A673 (cell line): ENCODE measurements around the gene PADI4. TPM values are rescaled to one million over a fixed set of nuclear protein-coding genes. Genes with fewer than 3 reads are reported as not detected.

ENCODE experiments used
- BruUV-seq: library from RNA; stranded (reverse); fragments of 400-500 nt; replicated peaks from 2 replicates; lab custom pipeline; 2021; lab: Mats Ljungman, UMichigan
- CTCF ChIA-PET: fragments of 300-600 bp; sonication (Branson Sonifier 250); formaldehyde crosslinking; loops from one replicate; lab custom pipeline; 2022; ENCODE audit warnings: antibody characterized with exemption; lab: Charles Lee
- POLR2A ChIA-PET: fragments of 300-600 bp; sonication (Branson Sonifier 250); formaldehyde crosslinking; loops from one replicate; lab custom pipeline; 2022; ENCODE audit warnings: antibody characterized with exemption; ENCODE audit not compliant: low non-redundant PET; lab: Charles Lee
- DNase-seq: peaks from one replicate; pipeline ENCODE4 v3.0.0-alpha.2; 2015; ENCODE audit warnings: low spot score
- H3K27ac ChIP-seq: fragments of 200-600 bp; sonication (generic); 2 replicates; pipeline ENCODE4 v1.5.1; 2016; ENCODE audit warnings: mixed run types, low read depth, mild to moderate bottlenecking, mixed read lengths, antibody characterized with exemption, low read length; ENCODE audit not compliant: poor library complexity, severe bottlenecking
- H3K27me3 ChIP-seq: fragments of 200-600 bp; sonication (generic); replicated peaks from 2 replicates; pipeline ENCODE4 v1.6.1; 2017; ENCODE audit warnings: mixed run types, low read depth, mild to moderate bottlenecking, mixed read lengths, antibody characterized with exemption, low read length; ENCODE audit not compliant: insufficient read depth, poor library complexity
- H3K36me3 ChIP-seq: fragments of 200-600 bp; sonication (generic); 2 replicates; pipeline ENCODE4 v1.6.1; 2016; ENCODE audit warnings: mixed run types, mild to moderate bottlenecking, mixed read lengths, antibody characterized with exemption, low read length; ENCODE audit not compliant: insufficient read depth, poor library complexity, severe bottlenecking
- H3K4me1 ChIP-seq: fragments of 200-600 bp; sonication (generic); 2 replicates; pipeline ENCODE4 v1.6.1; 2017; ENCODE audit warnings: mixed run types, mild to moderate bottlenecking, mixed read lengths, antibody characterized with exemption, low read length; ENCODE audit not compliant: insufficient read depth, poor library complexity, severe bottlenecking
- H3K4me3 ChIP-seq: fragments of 200-600 bp; sonication (generic); 2 replicates; pipeline ENCODE4 v1.5.1; 2016; ENCODE audit warnings: low read depth, mixed run types, mild to moderate bottlenecking, mixed read lengths, low read length; ENCODE audit not compliant: poor library complexity, severe bottlenecking
- H3K9me3 ChIP-seq: fragments of 200-600 bp; sonication (generic); 2 replicates; pipeline ENCODE4 v1.6.1; 2016; ENCODE audit warnings: mixed run types, low read depth, mild to moderate bottlenecking, mixed read lengths, antibody characterized with exemption, low read length; ENCODE audit not compliant: poor library complexity, severe bottlenecking
- CTCF ChIP-seq: fragments of 300-800, 200-600 bp; sonication (generic); conservative IDR thresholded peaks from 2 replicates; pipeline ENCODE4 v1.5.1; 2017; ENCODE audit warnings: low read depth, mild to moderate bottlenecking, antibody characterized with exemption, low read length, moderate library complexity, mixed read lengths
- EZH2 ChIP-seq: fragments of 200-600 bp; sonication (generic); IDR thresholded peaks from 2 replicates; pipeline ENCODE4 v1.6.1; 2017; ENCODE audit warnings: borderline replicate concordance, low read depth, mild to moderate bottlenecking, mixed read lengths, antibody characterized with exemption, low read length; ENCODE audit not compliant: poor library complexity, severe bottlenecking
- intact Hi-C: fragments of 100-400 bp; cut with micrococcal nuclease; formaldehyde crosslinking; loops from one replicate; pipeline ENCODE4 v1.10.0; 2022; ENCODE audit not compliant: unreplicated experiment
- total RNA-seq: library from RNA; stranded (reverse); gene quantifications from 2 replicates; pipeline ENCODE4 v1.2.3, GENCODE V29; 2021

The PADI4 gene
- total RNA-seq, 1 experiment from 2014 or later = not detected

DNA sequence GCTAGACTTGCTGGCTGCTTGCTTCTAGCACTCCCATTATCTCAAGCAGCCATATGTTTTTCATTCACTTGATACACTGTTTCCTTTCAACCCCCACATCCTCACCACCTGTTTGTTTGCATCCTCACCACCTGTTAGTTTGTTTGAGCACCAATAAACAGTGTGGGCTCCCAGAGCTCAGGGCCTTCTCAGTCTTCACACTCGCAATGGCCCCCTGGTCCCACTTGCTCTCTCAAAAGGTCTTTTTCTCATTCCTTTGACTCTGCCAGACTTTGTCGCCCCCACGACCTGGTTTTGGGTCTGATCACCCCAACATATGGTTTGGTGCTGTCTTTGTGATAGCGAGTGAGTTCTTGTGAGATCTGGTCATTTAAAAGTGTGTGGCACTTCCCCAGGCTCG, 6.2 kb upstream of the PADI4 start:
- H3K27me3 ChIP-seq = no peaks in the 10 kb centered on the region
- H3K36me3 ChIP-seq = no peaks in the 10 kb centered on the region
- no peak for DNase-seq
- no peaks in the 10 kb centered on the region for H3K4me1 ChIP-seq
- H3K27ac ChIP-seq = no peak overlapping the region
- ChIA-PET POLR2A (no interaction called here), CTCF (no interaction called here)
- intact Hi-C loops = no loop called here
- BruUV-seq = no TSS peak
- peaks cover 5% of the 10 kb centered on the region for H3K9me3 ChIP-seq
- TF ChIP-seq EZH2 (no peak), CTCF (no peak)
- H3K4me3 ChIP-seq = no peak overlapping the region

- POLR2A ChIA-PET = no interaction called here
- no peak for TF ChIP-seq EZH2
- CTCF ChIA-PET = no interaction called here
- DNase-seq = no peak
- no peaks in the 10 kb centered on the region for H3K27me3 ChIP-seq
- no peak overlapping the region for H3K4me3 ChIP-seq
- no peak overlapping the region for H3K27ac ChIP-seq
- H3K9me3 ChIP-seq = peaks cover 5% of the 10 kb centered on the region
- intact Hi-C loops = no loop called here
- BruUV-seq = no TSS peak
- no peaks in the 10 kb centered on the region for H3K36me3 ChIP-seq
- H3K4me1 ChIP-seq = no peaks in the 10 kb centered on the region
Measured at GRCh38 chr1:17304151-17304825, 3.7 kb upstream of the PADI4 start.

DNA sequence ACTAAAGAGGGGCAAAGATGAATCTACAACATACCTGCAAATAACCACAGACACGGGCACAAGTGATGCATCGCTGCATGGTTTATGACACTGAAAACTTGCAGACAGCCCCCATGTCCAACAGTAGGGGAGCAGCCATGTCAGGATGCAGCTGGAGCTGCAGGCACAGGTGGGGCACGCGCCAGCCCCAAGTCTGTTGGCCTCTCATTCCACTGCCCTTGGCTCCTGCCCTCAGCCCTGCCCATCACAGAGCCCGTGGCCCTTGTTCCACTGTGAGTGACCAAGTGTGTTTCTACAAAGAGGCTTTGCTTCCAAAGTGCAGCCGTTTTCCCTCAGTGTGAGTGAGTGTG, 3.2 kb upstream of the PADI4 start:
- ChIA-PET CTCF (interaction anchor here (0.8 kb wide), 1 partner anchor 173 kb away, joined by 7 read pairs; no protein-coding TSS in a partner anchor), POLR2A (no interaction called here)
- Histone ChIP-seq H3K9me3 (peaks cover 5% of the 10 kb centered on the region), H3K36me3 (no peaks in the 10 kb centered on the region), H3K27ac (no peak overlapping the region), H3K27me3 (no peaks in the 10 kb centered on the region), H3K4me1 (no peaks in the 10 kb centered on the region), H3K4me3 (no peak overlapping the region)
- TF ChIP-seq CTCF (no peak), EZH2 (no peak)
- DNase-seq = no peak
- intact Hi-C loops = no loop called here
- BruUV-seq = no TSS peak
